Globus pallidus (tissue), 1 donor: ENCODE measurements around the gene NUDT8.

Experiments used
- DNase-seq: peaks from one replicate; pipeline ENCODE4 v3.0.0-alpha.2; 2015; ENCODE audit warnings: low spot score

The NUDT8 gene, protein sequence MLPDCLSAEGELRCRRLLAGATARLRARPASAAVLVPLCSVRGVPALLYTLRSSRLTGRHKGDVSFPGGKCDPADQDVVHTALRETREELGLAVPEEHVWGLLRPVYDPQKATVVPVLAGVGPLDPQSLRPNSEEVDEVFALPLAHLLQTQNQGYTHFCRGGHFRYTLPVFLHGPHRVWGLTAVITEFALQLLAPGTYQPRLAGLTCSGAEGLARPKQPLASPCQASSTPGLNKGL

GRCh38 chr11:67629386-67630227 is at the start of gene NUDT8:
Gene NUDT8, minus strand, starts transcription at chr11:67629937. Its CDS starts 26 bp downstream, at chr11:67629911.
- DNase-seq = peak; percentile 77

GRCh38 chr11:67675058-67675747 is 45.5 kb upstream of the NUDT8 start:
- no peak for DNase-seq

- no peak for DNase-seq
These were observed 44.7 kb upstream of the NUDT8 start, which contains the start of gene ALDH3B2 for GRCh38 chr11:67674442-67674871. Gene ALDH3B2, minus strand, starts transcription at chr11:67674623. Its CDS starts 7,688 bp downstream, at chr11:67666935.

DNA sequence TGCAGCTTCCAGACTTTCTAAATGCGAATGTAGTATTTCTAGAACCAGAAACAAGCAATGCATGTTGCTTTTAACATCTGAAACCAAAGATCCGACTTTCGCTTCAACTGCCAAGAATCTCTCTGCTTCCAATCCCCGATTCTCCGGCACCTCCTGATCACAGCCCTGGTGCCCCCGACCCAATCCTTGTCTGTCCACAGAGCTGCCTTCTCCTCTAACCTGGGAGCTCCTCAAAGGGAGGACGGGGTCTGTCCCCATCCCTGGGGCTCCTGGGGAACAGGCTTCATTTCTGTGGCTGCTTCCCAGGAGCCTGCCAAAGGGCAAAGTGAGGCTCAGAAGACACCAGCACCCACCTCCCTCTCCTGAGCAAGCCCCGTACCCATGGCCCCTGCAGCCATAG is 44.2 kb upstream of the NUDT8 start:
- DNase-seq = no peak

- DNase-seq = no peak
These were observed 43.6 kb upstream of the NUDT8 start for GRCh38 chr11:67673358-67673757.

GRCh38 chr11:67671211-67671520 is 41.4 kb upstream of the NUDT8 start:
- DNase-seq = no peak

DNA sequence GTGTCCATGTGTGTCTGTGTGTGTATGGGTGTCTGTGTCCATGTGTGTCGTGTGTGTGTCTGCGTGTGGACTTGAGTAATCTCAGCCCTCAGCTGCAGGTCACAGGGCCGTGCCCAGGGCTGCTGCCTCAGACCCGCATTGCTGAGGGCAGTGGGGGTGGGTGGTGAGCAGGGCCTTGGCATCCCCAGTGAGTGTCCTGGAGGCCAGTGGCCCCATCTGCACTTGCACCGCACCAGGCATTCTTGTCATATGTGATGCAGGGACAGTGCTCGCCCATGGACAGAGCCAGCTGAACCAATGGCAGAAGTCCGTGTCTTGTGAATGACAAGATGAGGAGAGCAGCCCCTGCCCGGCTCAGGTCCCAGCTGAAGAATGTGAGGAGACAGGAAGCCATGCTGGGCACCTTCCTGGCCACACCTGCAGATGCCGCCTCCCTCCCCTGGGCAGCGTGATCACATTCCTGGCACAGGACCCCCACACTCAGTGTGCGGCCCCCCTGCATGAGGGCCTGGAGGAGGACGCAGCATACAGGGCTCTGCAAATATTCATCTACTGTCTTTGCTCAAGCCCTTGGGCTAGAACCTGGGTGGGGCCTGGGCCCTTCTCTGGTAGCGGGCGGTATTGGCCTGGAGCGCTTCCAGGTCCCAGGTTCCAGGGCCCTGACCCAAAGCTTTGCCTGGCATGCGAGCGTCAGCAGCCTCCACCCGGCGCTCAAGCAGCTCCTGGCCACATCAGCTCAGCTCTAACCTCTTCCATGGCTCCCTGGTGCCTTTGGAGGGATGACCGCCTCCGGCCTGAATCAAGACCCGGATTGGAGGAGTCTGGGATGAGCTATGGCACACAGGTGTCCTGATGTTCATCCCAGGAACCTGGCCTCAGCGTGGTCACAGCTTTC is 40.8 kb upstream of the NUDT8 start:
- no peak for DNase-seq

- DNase-seq = no peak
These were observed 38.4 kb upstream of the NUDT8 start for GRCh38 chr11:67668192-67668551.

GRCh38 chr11:67667490-67668191 is 37.9 kb upstream of the NUDT8 start:
- no peak for DNase-seq

DNA sequence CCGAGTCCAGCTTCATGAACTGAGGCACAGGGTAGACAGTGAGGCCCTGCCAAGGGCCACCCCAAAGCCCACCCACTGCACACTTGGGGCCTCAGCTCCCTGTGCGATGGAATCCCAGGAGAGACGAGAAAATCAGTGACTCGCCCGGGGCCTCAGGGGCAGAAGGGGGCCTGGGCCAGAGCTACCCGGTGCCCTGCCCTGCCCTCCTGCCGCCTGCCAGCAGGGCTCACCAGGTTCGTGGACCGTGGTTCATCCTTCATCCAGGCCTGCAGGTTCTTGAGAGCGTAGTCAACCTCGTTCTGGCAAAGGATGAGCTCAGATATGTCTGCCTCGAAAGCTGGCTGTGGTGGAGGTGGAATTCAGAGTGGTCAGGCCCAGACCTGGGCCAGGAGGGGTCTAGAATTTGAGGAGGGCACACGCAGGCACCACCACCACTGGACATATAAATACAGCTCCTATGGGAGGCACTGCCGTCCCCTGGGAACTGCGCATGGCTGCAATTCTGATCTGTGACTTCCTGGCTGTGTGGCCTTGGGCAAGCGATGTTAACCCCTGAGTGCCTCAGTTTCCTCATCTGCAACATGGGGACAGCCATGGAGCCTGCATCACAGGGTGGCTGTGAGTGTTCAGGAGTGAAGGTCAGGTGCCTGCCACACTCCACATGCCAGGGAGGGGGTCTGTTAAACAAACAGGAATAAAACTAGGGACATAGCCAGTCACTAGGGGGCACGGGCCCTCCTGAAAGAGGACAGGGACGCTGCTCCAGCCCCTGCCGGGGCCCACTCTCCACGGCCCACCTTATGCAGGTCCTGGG is 37.1 kb upstream of the NUDT8 start:
- DNase-seq = no peak

DNA sequence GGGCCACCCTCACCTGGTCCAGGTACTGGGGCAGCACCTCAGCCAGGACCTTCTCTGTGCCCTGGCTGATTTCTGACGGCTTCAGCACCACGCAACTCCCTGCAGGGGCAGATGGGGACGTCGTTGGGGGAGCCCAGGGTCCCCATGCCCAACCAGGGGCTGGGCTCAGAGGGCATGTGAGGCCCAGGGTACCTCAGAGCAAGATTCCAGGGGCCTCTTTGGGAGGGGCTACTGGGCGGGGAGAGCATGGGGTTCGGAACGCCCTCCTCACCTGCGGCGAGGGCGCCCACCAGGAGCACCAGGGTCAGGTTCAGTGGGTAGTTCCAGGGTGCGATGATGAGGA is 36.5 kb upstream of the NUDT8 start:
- DNase-seq = no peak

- no peak for DNase-seq
These were observed 36.0 kb upstream of the NUDT8 start for GRCh38 chr11:67665541-67666302.

GRCh38 chr11:67664696-67665540 is 35.2 kb upstream of the NUDT8 start:
- no peak for DNase-seq

DNA sequence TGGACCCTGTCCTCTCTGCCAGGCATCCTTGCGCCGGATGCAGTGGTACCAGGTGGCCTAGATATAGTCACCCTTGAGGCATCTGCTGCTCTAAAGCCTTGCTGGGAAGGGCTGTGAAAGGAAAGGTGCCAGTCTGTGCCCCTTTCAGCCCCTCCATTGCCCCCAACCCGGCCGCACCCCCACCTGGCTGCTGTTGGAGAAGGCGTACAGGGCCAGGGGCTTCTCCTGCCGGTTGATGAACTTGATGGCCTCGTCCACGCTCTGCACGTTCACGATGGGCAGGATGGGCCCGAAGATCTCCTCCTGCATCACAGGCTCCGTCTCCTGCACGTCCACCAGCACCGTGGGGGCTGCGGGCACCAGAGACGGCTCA is 34.5 kb upstream of the NUDT8 start:
- DNase-seq = no peak

DNA sequence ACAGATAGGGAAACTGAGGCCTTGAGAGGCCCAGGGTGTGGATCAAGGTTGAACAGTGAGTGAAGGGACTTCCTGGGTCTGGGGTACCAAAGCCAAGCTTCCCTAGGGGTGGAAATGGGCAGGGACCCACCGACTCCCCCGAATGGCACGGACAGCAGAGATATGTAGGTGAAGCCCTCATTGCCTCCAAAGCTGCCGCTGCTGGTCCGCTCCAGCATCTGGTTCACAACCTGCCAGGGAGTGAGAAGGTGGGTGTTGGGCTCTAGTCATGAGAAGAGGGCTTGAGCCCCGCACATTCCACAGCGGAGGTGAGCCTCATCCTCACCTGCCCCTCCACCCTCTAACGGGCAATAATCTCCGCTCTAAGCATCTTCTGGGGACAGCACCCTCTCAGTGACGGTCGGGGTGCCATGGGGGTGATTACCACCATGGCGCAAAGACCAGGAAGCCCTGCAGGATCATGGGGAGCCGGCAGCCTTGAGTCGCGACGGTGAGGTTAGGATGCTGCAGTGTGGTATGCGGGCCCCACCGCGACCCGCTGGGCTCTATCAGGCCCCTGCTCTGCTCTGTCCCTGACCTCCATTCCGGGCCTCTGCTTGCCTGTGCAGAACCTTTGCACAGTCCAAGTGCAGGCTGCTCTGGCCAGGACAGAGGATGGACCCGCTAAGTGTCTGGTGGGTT is 33.9 kb upstream of the NUDT8 start:
- no peak for DNase-seq

GRCh38 chr11:67662835-67663531 is 33.2 kb upstream of the NUDT8 start:
- DNase-seq = no peak

DNA sequence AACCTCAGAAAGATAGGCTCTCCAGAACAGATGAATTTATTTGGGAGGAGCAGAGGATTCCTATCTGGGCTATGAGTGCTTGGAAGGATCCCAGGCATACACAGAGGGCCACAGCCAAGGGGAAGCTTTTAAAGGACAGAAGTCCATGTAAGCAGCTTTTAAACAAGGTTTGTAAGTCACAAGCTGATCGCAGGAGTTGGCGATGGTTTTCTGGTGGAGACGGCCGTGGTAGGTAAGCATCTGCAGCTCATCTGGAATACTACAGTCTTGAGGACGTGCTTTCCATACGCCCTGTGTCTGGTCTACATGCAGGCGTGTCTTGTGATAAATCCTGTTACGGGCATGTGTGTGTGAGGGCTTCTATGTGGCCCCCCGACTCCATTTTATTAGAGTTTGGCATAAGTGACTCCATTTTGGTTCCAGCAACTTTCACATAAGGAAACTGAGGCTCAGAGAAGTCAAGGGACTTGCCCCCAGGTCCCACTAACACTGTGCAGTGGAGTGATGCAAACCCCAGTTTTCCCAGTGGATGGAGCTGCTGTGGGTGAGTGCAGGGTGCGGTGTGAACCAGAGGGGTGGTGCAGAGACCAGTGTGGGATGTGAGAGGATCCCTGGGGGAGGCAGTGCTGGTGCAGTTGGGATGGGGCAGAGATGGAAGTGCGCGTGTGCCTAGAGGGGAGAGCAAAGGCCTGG is 32.6 kb upstream of the NUDT8 start:
- DNase-seq = no peak
